Activated T-helper 17 cell treated with anti-CD3 and anti-CD28 coated beads, Interleukin-2, amount 50 U/mL, for 72 hours (primary cell): Measurements from ENCODE around the gene GAREM1. TPM values are rescaled to one million over a fixed set of nuclear protein-coding genes. Genes with fewer than 3 reads are reported as not detected.
A peak's percentile ranks its signal among the peaks of the same experiment; 100 is the strongest.
"Not testable (repeated sequence)": the region's sequence is repeated elsewhere in the genome, so short reads cannot be mapped to it uniquely, and the experiment has no call there.

Experiments used
- ATAC-seq: fragments of 150-1000 bp; cut with Tn5 transposase; replicated peaks from 2 replicates; pipeline ENCODE4 v1.10.0; 2021; ENCODE audit warnings: mild to moderate bottlenecking, moderate library complexity
- H3K27ac Mint-ChIP-seq: one replicate; pipeline ENCODE4 v1.8.0; 2022; ENCODE audit warnings: mixed read lengths
- H3K27me3 Mint-ChIP-seq: one replicate; pipeline ENCODE4 v1.8.0; 2022; ENCODE audit warnings: mixed read lengths
- H3K36me3 Mint-ChIP-seq: one replicate; pipeline ENCODE4 v1.8.0; 2022; ENCODE audit warnings: low read depth, mild to moderate bottlenecking, mixed read lengths
- H3K4me1 Mint-ChIP-seq: one replicate; pipeline ENCODE4 v1.8.0; 2022; ENCODE audit warnings: mixed read lengths
- H3K4me3 Mint-ChIP-seq: one replicate; pipeline ENCODE4 v1.8.0; 2022; ENCODE audit warnings: mild to moderate bottlenecking, mixed read lengths
- H3K9me3 Mint-ChIP-seq: one replicate; pipeline ENCODE4 v1.8.0; 2022; ENCODE audit warnings: mixed read lengths
- total RNA-seq, 2 donors: library from RNA; stranded (reverse); gene quantifications; one replicate each; pipeline ENCODE4 v1.2.3, GENCODE V29; 2022

GAREM1 gene
- under 1 TPM in 1 of 2 donors, not detected in 1; 0.32 TPM for total RNA-seq

DNA sequence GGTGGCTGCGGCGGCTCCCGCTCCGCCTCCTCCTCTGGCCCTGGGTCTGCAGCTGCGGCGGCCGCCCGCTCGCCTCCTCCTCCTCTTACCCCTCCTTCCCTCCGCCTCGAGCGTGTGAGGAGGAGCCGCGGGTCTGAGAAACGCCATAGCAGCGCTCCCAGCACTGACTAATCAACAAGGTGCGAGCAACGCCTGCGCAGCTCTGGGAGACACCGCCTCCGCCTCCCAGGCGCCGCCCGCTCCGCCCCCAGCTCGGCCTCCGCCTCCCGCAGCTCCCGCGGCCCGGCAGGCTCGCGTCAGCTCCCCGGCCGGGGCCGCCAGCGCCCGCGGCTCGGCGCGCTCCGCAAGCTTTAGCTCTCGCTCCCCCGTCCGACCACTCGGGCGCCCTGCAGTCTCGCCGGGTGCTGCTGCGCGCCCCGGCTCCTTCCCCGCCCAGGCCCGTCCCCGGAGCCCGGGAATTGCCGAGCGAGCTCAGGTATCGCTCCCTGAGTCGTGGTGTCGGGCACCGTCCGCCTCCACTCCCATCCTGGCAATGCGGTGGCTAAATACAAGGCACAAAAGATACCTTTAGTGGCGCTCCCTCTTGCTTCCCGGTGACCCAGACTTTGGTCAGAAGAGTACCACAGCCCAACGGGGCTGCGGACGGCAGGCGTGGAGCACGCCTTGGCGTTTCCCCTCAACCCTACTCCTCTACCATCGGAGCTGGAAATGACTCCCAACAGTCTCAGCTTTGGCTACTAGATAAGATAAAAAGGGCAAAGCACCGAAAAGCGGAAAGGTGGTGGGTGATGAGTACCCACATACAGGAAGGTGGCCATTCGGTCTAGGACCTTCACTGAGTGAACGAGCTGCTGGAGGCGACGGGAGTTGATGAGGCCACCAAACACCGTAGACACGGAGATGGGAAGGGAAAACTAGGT lies at the start of gene GAREM1:
GAREM1 (minus strand) TSS at position 169 of the 920 bp plus-strand sequence. CDS start 454 bp downstream, outside the sequence.
- peak; percentile 84 for ATAC-seq

DNA sequence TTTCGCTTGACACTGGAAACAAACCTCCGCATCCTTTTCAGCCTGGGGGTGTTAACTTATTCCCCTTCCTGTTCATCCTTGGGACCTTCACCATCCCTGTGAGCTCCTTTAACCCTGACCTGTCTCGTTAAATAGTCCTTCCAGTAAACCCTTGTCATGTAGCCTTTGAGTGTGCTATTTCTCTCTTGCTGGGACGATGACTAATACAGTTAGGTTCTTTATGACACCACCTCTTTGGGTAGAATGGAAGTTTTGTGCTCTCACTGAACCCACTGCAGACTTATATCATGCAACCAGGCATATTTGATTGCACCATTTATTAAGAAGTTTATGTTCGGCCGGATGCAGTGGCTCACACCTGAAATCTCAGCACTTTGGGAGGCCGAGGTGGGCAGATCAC lies 40.5 kb upstream of the GAREM1 start:
- Mint-ChIP-seq H3K27ac (no peak overlapping the region), H3K36me3 (no peaks in the 10 kb centered on the region), H3K4me1 (no peaks in the 10 kb centered on the region), H3K27me3 (no peaks in the 10 kb centered on the region), H3K4me3 (no peak overlapping the region), H3K9me3 (no peaks in the 10 kb centered on the region)
- peak; percentile 60 for ATAC-seq

More for the DNA sequence above, at the start of gene GAREM1:
- peak within 1 kb of the TSS; percentile 69 for H3K4me3 Mint-ChIP-seq
- H3K27ac Mint-ChIP-seq = no peak within 1 kb of the TSS
- no peaks in the 10 kb centered on the region for H3K36me3 Mint-ChIP-seq
- H3K27me3 Mint-ChIP-seq = peaks cover 34% of the 10 kb centered on the region
- peaks cover 10% of the 10 kb centered on the region for H3K4me1 Mint-ChIP-seq
- H3K9me3 Mint-ChIP-seq = no peaks in the 10 kb centered on the region

DNA sequence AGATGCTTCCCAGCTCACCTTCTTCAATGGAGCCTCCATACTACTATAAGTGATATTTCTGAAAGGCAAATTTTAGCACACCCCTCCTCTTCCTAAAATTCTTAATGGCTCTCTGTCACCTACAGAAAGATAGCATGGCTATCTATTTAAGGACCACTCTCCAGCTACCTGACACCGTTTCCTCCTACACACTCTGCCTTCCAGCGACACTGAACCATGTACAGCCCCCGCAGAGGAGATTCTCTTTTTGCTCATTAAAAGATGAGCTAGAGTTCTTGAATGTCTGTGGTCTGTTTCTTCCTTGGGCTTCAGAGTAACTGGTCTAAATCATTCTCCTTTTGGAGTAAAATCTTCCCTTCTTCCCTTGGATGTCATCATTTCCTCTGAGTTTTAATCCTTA lies 38.4 kb upstream of the GAREM1 start:
- H3K36me3 Mint-ChIP-seq = no peaks in the 10 kb centered on the region
- no peak overlapping the region for H3K27ac Mint-ChIP-seq
- no peak for ATAC-seq
- H3K4me3 Mint-ChIP-seq = no peak overlapping the region
- H3K9me3 Mint-ChIP-seq = no peaks in the 10 kb centered on the region
- no peaks in the 10 kb centered on the region for H3K27me3 Mint-ChIP-seq
- no peaks in the 10 kb centered on the region for H3K4me1 Mint-ChIP-seq

DNA sequence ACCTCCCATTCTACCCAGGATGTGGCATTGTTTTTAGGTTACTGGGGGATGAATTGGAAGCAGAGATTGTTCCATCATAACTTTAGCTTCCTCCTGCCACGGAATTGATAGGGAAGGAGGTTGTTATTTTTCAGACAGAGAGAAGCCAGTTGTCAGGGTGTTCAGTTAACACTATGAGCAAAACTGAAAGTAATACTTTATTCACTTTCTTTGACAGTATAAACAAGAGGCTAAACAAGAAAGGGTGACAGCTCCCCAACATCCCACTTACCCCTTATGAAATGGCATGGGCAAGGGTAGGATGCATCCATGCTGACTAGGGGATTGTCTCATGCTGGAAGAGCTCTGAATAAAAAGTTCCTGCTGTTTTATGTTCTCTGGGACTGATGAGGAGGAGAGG lies 36.4 kb upstream of the GAREM1 start:
- no peaks in the 10 kb centered on the region for H3K9me3 Mint-ChIP-seq
- no peaks in the 10 kb centered on the region for H3K36me3 Mint-ChIP-seq
- no peaks in the 10 kb centered on the region for H3K27me3 Mint-ChIP-seq
- peak; percentile 31 for ATAC-seq
- H3K27ac Mint-ChIP-seq = no peak overlapping the region
- H3K4me3 Mint-ChIP-seq = no peak overlapping the region
- no peaks in the 10 kb centered on the region for H3K4me1 Mint-ChIP-seq

DNA sequence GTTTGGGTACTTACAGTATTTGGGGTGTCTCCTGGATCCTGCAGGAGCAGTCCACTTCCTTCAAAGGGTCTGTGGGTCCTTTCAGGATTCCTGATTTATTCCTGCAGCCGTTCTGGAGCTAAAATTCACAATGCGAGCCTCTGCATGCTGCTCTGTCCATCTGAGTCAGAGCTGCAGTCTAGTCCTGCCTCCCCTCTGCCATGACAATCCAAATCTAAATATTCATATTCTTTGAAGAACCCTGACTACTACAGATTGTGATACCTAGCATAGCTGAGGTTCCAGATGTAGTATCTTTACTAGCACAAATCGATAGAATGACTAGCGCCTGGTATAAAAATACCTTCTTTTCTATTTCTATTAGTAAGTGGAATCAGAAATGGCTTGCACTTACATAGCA lies 31.3 kb upstream of the GAREM1 start:
- no peaks in the 10 kb centered on the region for H3K4me1 Mint-ChIP-seq
- peaks cover 9% of the 10 kb centered on the region for H3K27me3 Mint-ChIP-seq
- no peak overlapping the region for H3K4me3 Mint-ChIP-seq
- no peak overlapping the region for H3K27ac Mint-ChIP-seq
- ATAC-seq = no peak
- H3K9me3 Mint-ChIP-seq = no peaks in the 10 kb centered on the region
- no peaks in the 10 kb centered on the region for H3K36me3 Mint-ChIP-seq

DNA sequence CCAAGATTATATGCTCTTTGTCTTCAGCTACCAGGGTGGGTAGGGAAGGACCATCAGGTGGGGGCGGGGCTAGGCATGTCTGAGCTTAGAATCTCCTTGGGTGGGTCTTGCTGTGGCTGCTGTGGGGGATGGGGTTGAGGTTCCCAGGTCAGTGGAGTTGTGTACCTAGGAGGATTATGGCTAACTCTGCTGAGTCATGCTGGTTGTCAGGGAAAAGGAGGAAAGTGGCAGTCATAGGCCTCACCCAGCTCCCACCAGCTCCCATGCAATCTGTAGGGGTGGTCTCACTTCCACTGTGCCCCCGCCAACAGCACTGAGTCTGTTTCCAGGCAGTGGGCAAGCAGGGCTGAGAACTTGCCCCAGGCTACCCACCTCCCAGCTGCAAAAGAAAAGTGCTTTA lies 30.6 kb upstream of the GAREM1 start:
- not testable (repeated sequence) for H3K27me3 Mint-ChIP-seq, H3K9me3 Mint-ChIP-seq, H3K27ac Mint-ChIP-seq, ATAC-seq, H3K4me3 Mint-ChIP-seq, H3K36me3 Mint-ChIP-seq, H3K4me1 Mint-ChIP-seq

DNA sequence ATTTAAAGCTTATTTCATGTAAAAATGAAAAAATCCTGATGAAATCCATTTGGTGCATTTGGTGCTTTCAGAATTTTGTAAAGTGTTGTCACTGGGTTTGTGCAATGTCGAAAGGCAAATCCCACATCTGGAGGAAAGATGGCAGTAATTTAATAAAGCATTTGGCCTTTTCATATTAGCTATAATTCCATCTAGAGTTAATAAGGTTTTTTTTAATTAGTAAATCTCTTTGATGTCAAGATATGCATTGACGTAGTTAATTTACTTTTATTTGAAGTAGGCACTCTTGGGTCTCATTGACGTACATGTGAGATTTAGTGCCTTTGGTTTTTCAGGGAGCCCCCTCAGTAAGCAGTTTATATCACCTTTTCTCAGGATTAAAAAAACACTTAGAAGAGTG lies 12.3 kb upstream of the GAREM1 start:
- ATAC-seq = no peak
- no peaks in the 10 kb centered on the region for H3K9me3 Mint-ChIP-seq
- no peaks in the 10 kb centered on the region for H3K36me3 Mint-ChIP-seq
- no peak overlapping the region for H3K27ac Mint-ChIP-seq
- H3K4me1 Mint-ChIP-seq = no peaks in the 10 kb centered on the region
- H3K4me3 Mint-ChIP-seq = no peak overlapping the region
- H3K27me3 Mint-ChIP-seq = peaks cover 32% of the 10 kb centered on the region

DNA sequence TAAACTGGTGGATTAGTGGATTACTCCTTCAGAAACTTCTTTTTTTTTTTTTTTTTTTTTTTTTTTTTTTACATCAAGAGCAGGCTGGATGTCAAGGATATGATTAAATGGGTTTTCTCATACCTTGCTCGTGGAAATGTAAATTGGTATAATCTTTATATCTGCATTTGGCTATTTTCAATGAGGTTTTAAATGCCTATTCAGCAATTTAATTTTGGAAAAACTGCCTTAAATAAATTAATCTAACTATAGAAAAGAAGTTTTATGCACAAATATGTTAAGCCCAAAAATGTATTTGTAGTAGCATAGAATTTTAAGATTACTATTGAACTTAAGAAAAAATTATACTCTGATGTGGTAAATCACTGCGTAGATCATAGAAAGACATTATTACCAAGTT lies 11.4 kb upstream of the GAREM1 start:
- Mint-ChIP-seq H3K9me3 (no peaks in the 10 kb centered on the region), H3K4me1 (no peaks in the 10 kb centered on the region), H3K27me3 (peaks cover 32% of the 10 kb centered on the region), H3K27ac (no peak overlapping the region), H3K4me3 (no peak overlapping the region), H3K36me3 (no peaks in the 10 kb centered on the region)
- no peak for ATAC-seq

DNA sequence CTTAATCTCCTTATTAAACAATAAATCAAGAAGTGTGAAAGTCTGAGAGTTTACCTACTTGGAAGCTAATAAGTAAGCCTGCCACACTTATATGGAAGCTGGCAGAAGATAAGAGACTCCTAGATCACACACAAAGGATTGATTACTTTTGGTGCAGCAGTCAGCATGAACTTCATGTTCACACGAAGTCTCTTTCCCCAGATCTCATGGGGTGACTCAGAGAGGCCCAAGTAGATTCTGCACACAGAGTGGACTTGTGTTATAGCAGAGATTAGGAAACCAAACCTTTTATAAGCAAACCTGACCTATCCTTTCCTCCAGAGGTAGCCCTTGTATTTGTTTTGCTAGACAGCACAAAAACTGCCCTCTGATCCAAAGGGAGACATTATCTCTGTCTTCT lies 9.9 kb upstream of the GAREM1 start:
- no peaks in the 10 kb centered on the region for H3K9me3 Mint-ChIP-seq
- H3K36me3 Mint-ChIP-seq = no peaks in the 10 kb centered on the region
- no peak overlapping the region for H3K4me3 Mint-ChIP-seq
- H3K27ac Mint-ChIP-seq = no peak overlapping the region
- H3K27me3 Mint-ChIP-seq = peaks cover 26% of the 10 kb centered on the region
- H3K4me1 Mint-ChIP-seq = no peaks in the 10 kb centered on the region
- ATAC-seq = no peak

DNA sequence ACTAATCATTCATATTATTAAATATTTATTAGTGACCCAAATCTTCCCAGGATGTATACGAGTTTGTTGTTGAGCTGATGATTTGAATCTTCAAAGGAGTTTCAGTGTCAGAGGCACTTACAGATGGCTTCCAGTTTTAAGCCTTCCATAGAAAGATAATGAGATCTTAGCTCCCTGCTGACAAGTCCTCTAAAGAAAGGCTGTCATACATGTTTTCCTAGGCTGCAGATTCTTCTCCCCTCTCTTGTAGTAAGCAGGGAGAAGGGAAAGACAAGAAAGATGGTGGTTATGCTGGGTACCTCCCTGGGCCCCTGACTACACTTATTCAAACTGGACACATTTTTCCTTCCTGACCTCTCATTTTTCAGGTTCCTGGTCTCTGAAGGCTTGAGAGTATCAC lies 8.1 kb upstream of the GAREM1 start:
- no peaks in the 10 kb centered on the region for H3K4me1 Mint-ChIP-seq
- no peaks in the 10 kb centered on the region for H3K36me3 Mint-ChIP-seq
- no peak for ATAC-seq
- no peaks in the 10 kb centered on the region for H3K9me3 Mint-ChIP-seq
- H3K27ac Mint-ChIP-seq = no peak overlapping the region
- no peak overlapping the region for H3K4me3 Mint-ChIP-seq
- peaks cover 24% of the 10 kb centered on the region for H3K27me3 Mint-ChIP-seq

DNA sequence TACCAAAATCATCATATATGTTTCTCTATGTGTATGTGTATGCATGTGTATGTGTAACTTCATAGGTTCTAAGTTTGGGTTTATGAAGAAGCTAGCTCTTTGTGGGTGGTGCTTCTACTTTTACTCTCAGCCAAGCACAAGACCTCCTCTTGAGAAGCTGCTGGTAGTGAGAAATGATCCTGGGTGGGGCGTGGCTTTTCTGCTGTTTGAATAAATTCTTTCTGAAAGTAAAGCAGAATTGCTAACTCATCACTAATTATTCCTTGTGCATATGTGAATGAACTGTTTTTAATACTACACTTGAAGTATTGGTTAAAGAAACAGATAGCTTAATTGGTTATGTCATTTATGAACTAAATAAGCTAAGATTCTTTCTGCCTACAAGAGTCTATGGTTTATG lies 7.6 kb upstream of the GAREM1 start:
- no peaks in the 10 kb centered on the region for H3K9me3 Mint-ChIP-seq
- H3K4me3 Mint-ChIP-seq = no peak overlapping the region
- no peaks in the 10 kb centered on the region for H3K36me3 Mint-ChIP-seq

DNA sequence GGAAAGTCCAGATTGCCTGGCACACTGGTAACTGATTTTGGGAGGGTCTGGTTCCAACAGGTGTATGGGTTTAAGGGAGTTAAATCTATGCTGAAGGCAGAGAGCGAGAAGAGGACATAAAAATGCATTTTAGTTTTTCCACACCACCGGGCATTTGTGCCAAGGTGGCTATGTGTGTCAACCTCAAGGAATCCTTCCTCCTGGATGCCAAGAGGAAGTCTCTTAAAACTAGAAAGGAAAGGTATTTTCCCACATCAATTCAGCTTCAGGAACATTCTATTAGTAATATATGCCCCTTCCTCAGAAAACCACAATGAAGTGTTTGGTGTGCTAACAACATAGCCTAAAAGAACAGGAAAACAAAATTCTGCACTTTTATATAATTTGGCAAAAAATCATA lies 5.4 kb upstream of the GAREM1 start:
- no peak for ATAC-seq

More for the DNA sequence above, 7.6 kb upstream of the GAREM1 start:
- H3K27ac Mint-ChIP-seq = no peak overlapping the region
- H3K4me1 Mint-ChIP-seq = no peaks in the 10 kb centered on the region
- ATAC-seq = no peak
- peaks cover 21% of the 10 kb centered on the region for H3K27me3 Mint-ChIP-seq

DNA sequence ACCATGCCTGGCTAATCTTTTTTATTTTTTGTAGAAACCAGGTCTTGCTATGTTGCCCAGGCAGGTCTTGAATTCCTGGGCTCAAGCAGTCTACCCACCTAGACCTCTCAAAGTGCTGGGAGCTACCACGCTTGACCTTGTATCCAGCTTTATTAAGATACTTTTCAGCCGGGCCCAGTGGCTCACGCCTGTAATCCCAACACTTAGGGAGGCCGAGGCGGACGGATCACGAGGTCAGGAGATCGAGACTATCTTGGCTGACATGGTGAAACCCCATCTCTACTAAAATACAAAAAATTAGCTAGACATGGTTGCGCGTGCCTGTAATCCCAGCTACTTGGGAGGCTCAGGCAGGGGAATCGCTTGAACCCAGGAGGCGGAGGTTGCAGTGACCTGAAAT lies 4.4 kb upstream of the GAREM1 start:
- H3K4me3 Mint-ChIP-seq, H3K36me3 Mint-ChIP-seq, H3K9me3 Mint-ChIP-seq, H3K4me1 Mint-ChIP-seq, H3K27ac Mint-ChIP-seq, ATAC-seq: not testable (repeated sequence)
- peaks cover 25% of the 10 kb centered on the region for H3K27me3 Mint-ChIP-seq

More for the DNA sequence above, 5.4 kb upstream of the GAREM1 start:
- Mint-ChIP-seq H3K4me3 (no peak overlapping the region), H3K27ac (no peak overlapping the region), H3K27me3 (peaks cover 29% of the 10 kb centered on the region), H3K4me1 (peaks cover 3% of the 10 kb centered on the region), H3K9me3 (no peaks in the 10 kb centered on the region), H3K36me3 (no peaks in the 10 kb centered on the region)

DNA sequence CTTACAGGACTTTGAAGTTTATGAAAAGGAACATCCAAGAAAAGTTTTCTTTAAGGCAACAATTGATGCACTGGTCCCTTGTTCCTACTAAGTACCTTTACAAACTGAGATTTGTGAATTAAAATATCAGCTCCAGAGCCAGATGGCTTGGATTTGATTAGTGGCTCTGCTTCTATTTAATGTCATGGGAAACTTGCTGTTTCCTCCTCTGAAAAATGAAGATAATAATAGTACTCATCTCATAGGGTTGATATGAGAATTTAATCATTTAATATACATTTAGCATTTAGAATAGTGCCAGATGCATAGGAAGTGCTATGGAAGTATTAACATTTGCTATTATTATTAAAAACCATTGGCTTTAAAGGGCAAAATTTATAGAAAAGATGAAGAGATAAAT lies 2.6 kb upstream of the GAREM1 start:
- no peaks in the 10 kb centered on the region for H3K36me3 Mint-ChIP-seq
- peaks cover 28% of the 10 kb centered on the region for H3K27me3 Mint-ChIP-seq
- no peak for ATAC-seq
- H3K4me3 Mint-ChIP-seq = no peak overlapping the region
- H3K4me1 Mint-ChIP-seq = peaks cover 10% of the 10 kb centered on the region
- H3K9me3 Mint-ChIP-seq = no peaks in the 10 kb centered on the region
- no peak overlapping the region for H3K27ac Mint-ChIP-seq

DNA sequence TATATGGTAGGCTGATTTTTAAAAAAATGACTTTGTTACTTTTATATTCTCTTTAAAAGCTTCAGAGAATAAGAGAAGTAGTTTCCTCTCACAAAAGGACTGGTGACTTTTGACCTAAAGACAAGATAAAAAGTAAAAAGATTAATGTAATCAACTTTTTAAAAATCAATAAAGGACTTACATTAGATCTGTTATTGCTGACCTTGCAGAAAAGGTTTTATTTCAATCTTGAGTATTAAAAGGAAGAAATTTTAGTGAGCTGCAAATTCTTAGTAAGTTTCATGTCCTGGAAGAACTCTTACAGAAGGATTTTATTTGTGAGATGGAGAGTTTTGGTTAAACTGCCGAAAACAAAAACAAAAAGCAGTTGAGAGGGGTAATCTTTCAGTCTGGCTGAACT lies 2.2 kb upstream of the GAREM1 start:
- no peak overlapping the region for H3K27ac Mint-ChIP-seq
- no peaks in the 10 kb centered on the region for H3K9me3 Mint-ChIP-seq
- no peaks in the 10 kb centered on the region for H3K36me3 Mint-ChIP-seq

More for the DNA sequence above, 2.2 kb upstream of the GAREM1 start:
- ATAC-seq = no peak
- Mint-ChIP-seq H3K4me1 (peaks cover 10% of the 10 kb centered on the region), H3K27me3 (peaks cover 28% of the 10 kb centered on the region), H3K4me3 (no peak overlapping the region)
